Subcutaneous adipose tissue (tissue), 4 donors: ENCODE data around the gene HNMT. TPM values are rescaled to one million over a fixed set of nuclear protein-coding genes. Genes with fewer than 3 reads are reported as not detected.

ENCODE experiments used
- CTCF ChIP-seq: fragments of 450-650 bp; IDR thresholded peaks from one replicate; pipeline ENCODE4 v1.5.1; 2016; ENCODE audit warnings: low read depth, mild to moderate bottlenecking, control low read depth, antibody characterized with exemption, moderate library complexity
- total RNA-seq, 4 donors: library from RNA; depleted of rRNA; stranded (reverse); fragments of >200 nt; gene quantifications; one replicate each; pipeline ENCODE4 v1.1.0, GENCODE V29; 2016

The HNMT gene
- total RNA-seq, 4 donors from 2014 or later, result 135 to 329 (median 220) TPM

- TF ChIP-seq CTCF, result no peak
These were observed 2.8 kb downstream of the HNMT start for GRCh38 chr2:137967042-137967441.

- no peak for TF ChIP-seq CTCF
These were observed 4.5 kb downstream of the HNMT start for GRCh38 chr2:137968477-137969417.

GRCh38 chr2:137969418-137969765, 5.1 kb downstream of the HNMT start:
- no peak for TF ChIP-seq CTCF

DNA sequence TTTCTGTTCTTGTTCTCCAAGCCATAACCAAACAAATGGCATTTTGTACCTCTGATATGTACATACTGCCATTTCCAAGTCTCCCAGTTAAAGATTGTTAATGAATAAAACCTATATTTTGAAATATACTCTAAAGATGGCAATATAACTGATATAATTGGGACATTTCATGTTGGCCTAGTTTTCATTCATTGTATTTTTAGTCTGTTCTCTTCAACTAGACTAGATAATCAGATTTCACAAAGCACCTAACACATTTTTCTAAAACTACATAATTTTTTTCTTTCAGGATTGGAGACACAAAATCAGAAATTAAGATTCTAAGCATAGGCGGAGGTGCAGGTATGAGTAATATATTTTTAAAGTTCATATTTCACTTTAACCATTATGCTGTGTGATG, 5.6 kb downstream of the HNMT start:
- no peak for TF ChIP-seq CTCF

GRCh38 chr2:137973280-137973679, 9.0 kb downstream of the HNMT start:
- TF ChIP-seq CTCF, result no peak

DNA sequence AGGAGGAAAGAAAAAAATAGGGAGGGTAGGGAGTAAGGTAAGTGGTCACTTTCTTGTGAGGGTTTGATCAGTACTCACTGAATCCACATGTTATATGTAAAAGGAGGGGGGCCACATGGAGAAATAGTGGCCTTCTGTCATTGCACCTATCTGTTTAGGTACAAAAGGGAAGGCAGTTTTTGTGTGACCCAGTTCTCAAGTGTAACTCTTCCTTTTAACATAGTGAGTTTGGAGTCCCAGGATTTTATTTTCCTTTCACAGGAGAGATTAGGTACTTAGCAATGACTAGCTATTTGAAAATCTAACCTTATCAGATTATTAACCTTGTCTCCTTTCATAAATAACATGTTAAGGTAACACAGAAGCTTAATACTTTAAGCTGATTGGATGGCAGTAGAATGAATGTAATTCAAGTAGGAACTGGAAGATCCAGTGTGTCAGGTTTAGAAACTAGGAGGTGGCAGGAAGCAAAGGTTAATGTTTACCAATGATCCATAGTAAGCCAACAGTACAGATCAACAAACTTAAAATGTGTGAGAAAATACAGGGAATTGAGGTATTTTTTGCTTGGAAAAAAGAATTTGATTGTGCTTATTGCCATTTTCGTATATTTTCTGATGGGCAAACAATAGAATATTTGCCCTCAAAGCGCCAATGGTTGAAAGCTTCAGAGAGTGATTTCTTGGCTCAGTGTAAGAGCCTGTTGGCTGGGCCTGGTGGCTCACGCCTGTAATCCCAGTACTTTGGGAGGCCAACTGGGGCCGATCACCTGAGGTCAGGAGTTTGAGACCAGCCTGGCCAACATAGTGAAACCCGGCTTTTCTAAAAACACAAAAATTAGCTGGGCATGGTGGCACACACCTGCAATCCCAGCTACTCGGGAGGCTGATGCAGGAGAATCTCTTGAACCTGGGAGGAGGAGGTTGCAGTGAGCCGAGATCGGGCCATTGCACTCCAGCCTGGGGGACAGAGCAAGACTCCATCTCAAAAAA, 11.3 kb downstream of the HNMT start:
- no peak for TF ChIP-seq CTCF

- TF ChIP-seq CTCF, result no peak
These were observed 12.0 kb downstream of the HNMT start for GRCh38 chr2:137976274-137976673.
